Muscle layer of colon (tissue), 2 donors: ENCODE measurements around the gene TNS2.

Source experiments
- H3K27ac ChIP-seq: one replicate; pipeline ENCODE4 v1.7.0; 2013; ENCODE audit warnings: low read depth, mild to moderate bottlenecking, low read length, moderate library complexity
- H3K27me3 ChIP-seq, 2 donors: one replicate each; pipeline ENCODE4 v1.7.0; 2013; ENCODE audit warnings: low read length in 2 of 2, mild to moderate bottlenecking in 2 of 2; ENCODE audit not compliant: insufficient read depth in 2 of 2, control insufficient read depth in 1 of 2
- H3K36me3 ChIP-seq: one replicate; pipeline ENCODE4 v1.7.0; 2013; ENCODE audit warnings: mild to moderate bottlenecking, low read length; ENCODE audit not compliant: insufficient read depth
- H3K4me1 ChIP-seq: one replicate; pipeline ENCODE4 v1.7.0; 2013; ENCODE audit warnings: mild to moderate bottlenecking, low read length; ENCODE audit not compliant: insufficient read depth
- H3K4me3 ChIP-seq, 2 donors: one replicate each; pipeline ENCODE4 v1.7.0; 2013; ENCODE audit warnings: low read length in 2 of 2, low read depth in 1 of 2, mild to moderate bottlenecking in 1 of 2, moderate library complexity in 1 of 2
- H3K9ac ChIP-seq: one replicate; pipeline ENCODE4 v1.7.0; 2013; ENCODE audit warnings: low read length
- H3K9me3 ChIP-seq: one replicate; pipeline ENCODE4 v1.7.0; 2013; ENCODE audit warnings: mild to moderate bottlenecking, low read length
- donor health status: abdominal sarcoma.
- donor health status: Adenocarcinoma of cecum.

Gene TNS2

DNA sequence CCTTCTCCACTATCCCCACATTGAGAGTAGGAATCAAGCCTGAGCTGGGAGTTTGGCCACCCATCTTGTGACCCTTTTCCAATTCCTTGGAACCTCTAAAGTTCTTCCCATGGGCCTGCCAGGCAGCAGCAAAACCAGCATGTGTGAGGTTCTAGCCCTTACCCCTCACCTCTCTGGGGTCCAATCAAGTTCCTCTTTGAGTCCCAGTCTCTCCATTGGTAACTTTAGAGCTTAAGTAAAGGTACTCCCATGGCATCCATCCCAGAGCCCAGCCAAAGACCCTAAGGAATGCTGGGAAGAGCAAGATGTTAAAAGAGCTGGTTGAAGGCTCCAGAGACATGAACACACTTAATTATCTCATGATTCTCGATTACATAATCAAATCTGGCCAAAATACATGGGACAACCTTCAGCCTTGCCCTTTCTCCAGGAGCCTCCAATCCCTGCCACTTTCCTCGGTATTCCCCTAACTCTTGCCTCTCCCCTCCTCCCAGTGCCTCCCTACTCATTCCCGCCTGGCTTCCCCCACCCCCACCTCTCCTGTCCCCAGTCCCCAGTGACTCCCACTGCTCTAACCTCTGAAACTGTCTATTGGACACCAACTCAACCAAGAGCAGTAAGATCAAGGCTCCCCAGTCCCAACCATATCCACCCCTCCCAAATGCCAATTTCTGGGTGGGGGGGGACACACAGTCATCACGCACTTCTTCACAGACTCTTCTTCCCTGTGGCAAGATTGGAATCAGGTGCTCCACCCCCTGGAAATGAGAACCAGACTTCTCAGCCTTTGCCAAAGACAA lies 4.8 kb upstream of the TNS2 start:
- H3K27ac ChIP-seq, result peak overlapping the region; percentile 77
- no peaks in the 10 kb centered on the region for H3K27me3 ChIP-seq
- no peak overlapping the region for H3K9ac ChIP-seq
- H3K36me3 ChIP-seq, result peaks cover 10% of the 10 kb centered on the region
- peak overlapping the region in 1 of 2 donors; percentile 96 for H3K4me3 ChIP-seq
- H3K9me3 ChIP-seq, result no peaks in the 10 kb centered on the region
- peaks cover 47% of the 10 kb centered on the region for H3K4me1 ChIP-seq

DNA sequence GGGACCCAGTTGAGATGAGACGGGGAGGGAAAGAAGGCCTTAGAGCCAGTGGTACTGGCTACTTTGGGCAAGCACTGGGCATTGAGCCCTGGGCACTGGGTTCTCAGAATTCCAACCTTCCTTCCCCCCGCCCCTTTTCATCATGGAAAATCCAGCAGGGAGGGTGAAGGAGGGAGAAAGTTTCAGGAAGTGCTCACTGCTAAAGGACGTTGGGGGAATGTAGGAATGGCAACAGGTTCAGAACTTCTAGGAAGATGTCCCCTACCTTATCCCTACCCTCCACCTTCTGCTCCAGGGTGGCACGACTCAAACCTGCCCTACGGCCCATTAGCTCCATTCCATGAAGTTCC lies 4.2 kb upstream of the TNS2 start:
- Histone ChIP-seq H3K9me3 (no peaks in the 10 kb centered on the region), H3K27me3 (no peaks in the 10 kb centered on the region), H3K27ac (peak overlapping the region; percentile 77), H3K36me3 (peaks cover 10% of the 10 kb centered on the region), H3K4me1 (peaks cover 53% of the 10 kb centered on the region), H3K4me3 (peak overlapping the region in 1 of 2 donors; percentile 96), H3K9ac (no peak overlapping the region)

DNA sequence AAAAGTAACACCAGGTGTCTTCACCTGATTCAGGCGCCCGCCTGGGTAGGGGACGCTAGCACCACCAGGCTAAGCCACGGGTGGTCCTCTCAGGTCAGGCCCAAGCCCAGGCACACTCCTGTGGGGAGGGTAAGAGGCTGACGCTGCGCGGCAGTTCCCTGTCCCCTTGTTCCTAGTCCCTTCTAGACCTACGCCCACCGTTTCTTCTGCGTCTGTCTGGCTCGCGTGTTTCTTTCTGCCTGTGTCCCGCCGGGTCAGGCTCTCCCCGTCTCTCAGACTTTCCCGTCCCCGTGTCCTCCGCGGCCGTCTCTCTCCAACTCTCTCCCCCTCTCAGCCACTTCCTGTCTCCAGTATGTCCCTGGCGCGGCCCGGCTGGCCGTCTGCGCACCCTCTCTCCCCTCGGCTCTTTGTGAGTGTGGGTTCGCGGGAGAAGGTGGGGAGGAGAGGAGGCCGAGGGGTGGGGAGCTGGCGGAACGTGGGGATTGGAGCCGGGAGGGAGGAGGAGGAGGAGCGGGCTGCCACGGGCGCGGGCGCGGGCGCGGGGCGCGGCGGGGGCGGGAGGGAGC lies 3.1 kb upstream of the TNS2 start:
- H3K4me1 ChIP-seq, result peaks cover 63% of the 10 kb centered on the region
- peaks cover 10% of the 10 kb centered on the region for H3K36me3 ChIP-seq
- H3K9me3 ChIP-seq, result no peaks in the 10 kb centered on the region
- peak overlapping the region; percentile 94 for H3K9ac ChIP-seq
- H3K4me3 ChIP-seq, result peak overlapping the region; percentile 84 to 96
- peak overlapping the region; percentile 77 for H3K27ac ChIP-seq
- H3K27me3 ChIP-seq, result no peaks in the 10 kb centered on the region

DNA sequence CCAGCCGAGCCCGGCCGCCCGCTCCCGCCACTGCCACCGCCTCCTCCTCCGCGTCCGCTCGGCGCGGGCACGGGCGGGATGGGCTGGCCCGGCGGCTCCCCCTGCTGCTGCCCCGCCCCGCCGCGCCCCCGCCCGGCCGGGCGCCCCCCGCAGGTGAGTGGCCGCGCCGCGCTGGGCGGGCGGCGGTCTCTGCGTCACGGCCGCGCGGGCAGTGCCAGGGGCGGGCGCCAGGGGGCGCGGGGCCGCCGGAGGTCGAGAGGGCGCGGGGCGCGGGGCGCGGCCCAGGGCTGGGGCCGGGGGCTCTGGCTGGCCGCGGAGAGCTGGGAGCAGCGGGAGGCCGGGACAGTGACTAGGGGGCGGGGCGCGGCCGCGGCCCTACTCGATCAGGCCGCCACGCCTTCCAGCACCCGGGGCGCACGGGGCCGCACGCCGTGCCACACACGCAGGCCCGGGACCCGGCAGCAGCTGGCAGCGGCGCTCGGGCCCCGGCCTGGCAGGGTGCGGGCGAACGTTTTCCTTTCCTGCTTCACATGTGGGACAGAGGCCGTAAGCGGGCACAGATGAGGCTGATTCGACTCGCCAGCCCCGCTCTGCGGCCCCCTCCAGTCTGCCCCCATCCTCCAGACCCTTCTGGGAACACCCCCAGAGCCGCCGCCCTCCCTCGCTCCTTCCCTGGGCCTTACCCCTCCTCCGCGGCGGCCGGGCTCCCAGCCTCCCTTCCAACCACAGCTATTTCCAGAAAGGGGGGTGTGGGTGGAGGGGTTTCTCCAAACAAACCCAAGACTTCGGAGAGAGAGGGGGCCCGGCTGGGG lies 2.4 kb upstream of the TNS2 start:
- Histone ChIP-seq H3K9ac (peak overlapping the region; percentile 52), H3K4me1 (peaks cover 70% of the 10 kb centered on the region), H3K27me3 (no peaks in the 10 kb centered on the region)

DNA sequence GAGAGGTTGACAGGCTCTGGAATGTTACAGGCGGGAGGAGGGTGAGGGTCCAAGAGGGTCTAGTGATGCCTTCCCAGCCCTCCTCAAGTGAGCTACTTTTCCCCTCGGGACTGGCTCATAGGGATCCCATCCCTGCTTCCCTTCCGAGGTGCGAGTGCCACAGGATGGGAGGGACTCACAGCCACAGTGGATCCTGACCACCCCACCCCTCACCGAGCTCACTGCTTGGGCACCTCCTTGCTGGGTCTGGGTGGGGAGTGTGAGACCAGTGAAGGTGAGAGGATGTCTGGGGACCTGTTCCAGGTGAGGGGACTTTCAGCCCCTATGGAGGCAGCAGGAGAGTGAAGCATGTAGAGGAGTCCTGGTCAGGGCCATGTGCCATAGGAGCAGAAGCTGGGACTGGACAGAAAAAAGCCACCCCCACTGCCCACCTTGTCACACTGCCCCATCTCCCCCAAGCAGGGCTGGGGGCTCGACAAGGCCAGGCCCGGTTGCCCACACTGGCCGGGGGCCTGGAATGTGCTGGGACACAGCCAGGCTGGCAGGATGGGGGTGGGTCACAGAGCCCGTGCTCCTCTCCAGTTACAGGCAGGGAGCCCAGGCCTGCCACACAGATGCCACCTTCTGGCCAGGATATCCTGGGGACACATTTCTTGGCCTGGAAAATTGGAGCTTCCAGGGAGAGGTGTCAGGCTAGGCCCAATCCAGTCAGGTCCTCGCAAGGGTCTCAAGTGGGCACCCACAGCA lies 1.7 kb upstream of the TNS2 start:
- peak overlapping the region; percentile 52 for H3K9ac ChIP-seq
- no peaks in the 10 kb centered on the region for H3K27me3 ChIP-seq
- peaks cover under 1% of the 10 kb centered on the region for H3K36me3 ChIP-seq
- H3K27ac ChIP-seq, result peak overlapping the region; percentile 97
- H3K4me3 ChIP-seq, result peak overlapping the region; percentile 17 to 64
- peaks cover 77% of the 10 kb centered on the region for H3K4me1 ChIP-seq
- no peaks in the 10 kb centered on the region for H3K9me3 ChIP-seq

More for the DNA sequence above, 2.4 kb upstream of the TNS2 start:
- Histone ChIP-seq H3K9me3 (no peaks in the 10 kb centered on the region), H3K4me3 (peak overlapping the region; percentile 17 to 64), H3K27ac (peak overlapping the region; percentile 97), H3K36me3 (peaks cover 6% of the 10 kb centered on the region)

DNA sequence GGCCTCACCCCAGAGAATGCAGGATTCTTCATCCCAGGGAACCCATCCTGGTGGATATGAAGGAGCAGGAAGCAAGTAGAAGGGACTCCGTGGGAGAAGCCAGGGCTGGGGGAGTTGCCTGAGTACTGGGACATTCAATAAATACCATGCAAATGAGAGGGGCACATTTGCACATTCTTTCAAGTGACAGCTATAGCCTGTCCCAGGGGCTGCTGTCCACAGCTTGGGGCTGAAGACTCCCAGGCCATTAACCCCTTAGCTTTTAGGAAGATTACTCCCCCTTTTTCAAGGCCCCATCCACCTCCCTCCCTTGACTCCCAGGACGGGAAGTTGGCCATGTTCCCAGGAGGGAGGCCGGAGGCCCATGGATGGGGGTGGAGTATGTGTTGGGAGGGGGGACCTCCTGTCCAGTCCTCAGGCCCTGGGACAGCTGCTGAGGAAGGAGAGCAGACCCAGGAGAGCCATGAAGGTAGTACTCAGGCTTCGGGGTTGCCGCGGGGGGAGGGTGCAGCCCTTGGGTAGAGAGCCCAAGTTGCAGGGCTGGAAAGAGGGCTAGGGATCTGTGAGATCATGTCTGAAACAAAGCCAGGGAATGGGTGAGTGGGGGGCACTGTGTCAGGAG lies 974 bp upstream of the TNS2 start:
- Histone ChIP-seq H3K27ac (peak overlapping the region; percentile 97), H3K9me3 (no peaks in the 10 kb centered on the region), H3K36me3 (peaks cover 3% of the 10 kb centered on the region), H3K27me3 (no peaks in the 10 kb centered on the region), H3K4me1 (peaks cover 84% of the 10 kb centered on the region), H3K4me3 (peak overlapping the region; percentile 17 to 64), H3K9ac (peak overlapping the region; percentile 52)

DNA sequence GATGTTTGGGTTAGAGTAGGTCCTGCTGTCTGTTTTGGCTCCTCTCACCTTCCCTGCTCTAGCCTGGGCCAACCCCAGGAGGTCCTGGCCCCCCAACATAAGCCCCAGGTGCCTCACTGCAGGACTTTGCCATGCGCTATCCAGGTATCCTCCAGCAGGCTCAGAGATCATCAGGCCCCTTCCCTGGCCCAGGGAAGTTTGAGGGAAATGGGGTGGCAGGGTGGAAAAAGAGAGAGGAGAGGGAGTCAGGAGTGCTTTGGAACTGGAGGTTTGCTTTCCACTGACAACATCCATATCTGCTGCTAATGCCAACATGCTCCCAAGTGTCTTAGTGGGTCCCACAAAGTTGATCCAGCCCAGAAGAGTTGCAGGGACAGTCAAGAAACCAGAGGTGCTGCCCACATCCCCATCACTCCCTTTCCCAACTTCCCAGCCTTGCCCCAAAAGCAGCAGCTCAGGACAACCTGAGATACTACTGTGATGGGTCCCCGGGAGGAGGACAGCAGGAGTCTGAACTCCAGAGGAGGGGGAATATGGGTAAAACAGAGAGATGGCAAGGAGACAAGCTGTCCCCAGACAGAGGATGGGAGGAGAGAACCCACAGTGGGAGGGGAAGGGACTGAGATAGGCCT lies 677 bp downstream of the TNS2 start:
- Histone ChIP-seq H3K36me3 (peaks cover 3% of the 10 kb centered on the region), H3K4me3 (peak overlapping the region; percentile 22 to 64), H3K27ac (peak overlapping the region; percentile 97), H3K27me3 (no peaks in the 10 kb centered on the region), H3K9me3 (no peaks in the 10 kb centered on the region), H3K9ac (peak overlapping the region; percentile 52), H3K4me1 (peaks cover 79% of the 10 kb centered on the region)

DNA sequence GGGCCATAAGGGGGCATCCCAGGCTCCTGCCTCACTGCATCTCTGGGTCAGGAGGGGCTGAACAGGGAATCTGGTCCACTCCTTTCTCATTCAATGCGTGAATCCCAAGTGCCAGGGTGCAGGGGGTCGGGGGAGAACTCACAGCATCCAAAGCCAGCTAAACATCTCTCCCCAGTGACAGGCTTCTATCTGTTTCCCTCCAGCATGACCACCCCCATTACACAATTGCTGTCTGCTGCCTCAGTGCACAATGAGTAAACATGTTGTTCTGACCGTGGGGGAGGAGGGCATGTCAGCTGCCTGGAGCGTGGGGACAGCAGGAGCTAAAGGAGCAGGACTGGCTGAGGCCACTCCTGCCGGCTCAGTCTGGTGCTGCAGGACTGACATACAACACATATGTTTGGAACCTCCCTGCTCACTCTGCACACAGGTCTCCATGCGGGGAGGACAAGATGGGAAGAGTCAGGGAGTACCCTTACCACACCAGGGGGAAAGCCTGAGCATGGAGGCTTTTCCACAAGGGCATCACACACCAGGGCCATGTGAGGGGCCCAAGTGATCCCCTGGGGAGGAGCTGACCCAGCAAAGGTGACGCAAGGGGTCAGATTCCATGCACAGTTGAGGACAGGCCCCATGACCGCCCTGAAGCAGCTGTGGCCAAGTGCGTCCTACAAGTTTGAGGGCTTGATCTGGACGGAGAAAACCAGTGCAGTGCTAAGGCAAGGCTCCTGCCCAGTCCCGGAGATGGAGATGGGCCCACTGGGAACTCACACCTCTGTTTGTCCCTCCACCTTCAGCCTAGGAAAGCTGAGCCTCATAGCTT lies 1.4 kb downstream of the TNS2 start:
- Histone ChIP-seq H3K27me3 (no peaks in the 10 kb centered on the region), H3K4me1 (peaks cover 72% of the 10 kb centered on the region), H3K27ac (peak overlapping the region; percentile 97), H3K4me3 (peak overlapping the region in 1 of 2 donors; percentile 64), H3K9ac (peak overlapping the region; percentile 52), H3K36me3 (peaks cover 3% of the 10 kb centered on the region), H3K9me3 (no peaks in the 10 kb centered on the region)

DNA sequence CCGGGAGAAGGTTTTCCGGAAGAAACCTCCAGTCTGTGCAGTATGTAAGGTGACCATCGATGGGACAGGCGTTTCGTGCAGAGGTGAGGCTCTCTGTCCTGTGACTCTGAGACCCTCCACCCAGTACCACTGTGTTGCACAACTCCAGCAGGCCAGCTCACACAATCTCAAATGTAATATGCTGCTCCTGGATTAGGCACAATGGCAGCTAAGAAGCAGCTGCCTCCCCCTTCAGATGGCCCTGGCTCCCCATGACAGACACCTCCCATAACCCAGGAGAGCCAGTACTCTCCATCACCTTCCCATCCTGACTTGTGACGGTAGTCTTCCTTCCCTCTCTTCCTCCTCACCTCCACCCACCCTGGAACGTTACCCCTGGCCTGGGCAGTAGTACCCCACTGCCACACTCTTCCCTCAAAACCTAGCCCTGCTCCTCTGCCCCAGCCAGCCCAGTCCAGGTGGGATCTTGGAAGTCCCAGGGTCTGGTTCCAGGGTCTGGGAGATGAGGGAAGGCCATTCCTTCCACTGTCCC lies 2.1 kb downstream of the TNS2 start:
- Histone ChIP-seq H3K27ac (peak overlapping the region; percentile 97), H3K9ac (peak overlapping the region; percentile 47), H3K4me3 (peak overlapping the region; percentile 1 to 64), H3K36me3 (peaks cover 4% of the 10 kb centered on the region), H3K9me3 (no peaks in the 10 kb centered on the region), H3K4me1 (peaks cover 69% of the 10 kb centered on the region), H3K27me3 (no peaks in the 10 kb centered on the region)
